Testis (tissue), 2 donors: ENCODE measurements around the gene YWHAH.

ENCODE experiments used
- POLR2A ChIP-seq: fragments of 450-650 bp; IDR thresholded peaks from one replicate; pipeline ENCODE4 v1.6.1; 2017; ENCODE audit warnings: antibody characterized with exemption, mild to moderate bottlenecking, moderate library complexity
- TF ChIP-seq, protein P1 (sequence below), 3 experiments: fragments of 450-650 bp in 2 of 3; fragments of 200-600 bp in 1 of 3; sonication (generic) in 1 of 3; IDR thresholded peaks; one replicate each; pipeline ENCODE4 v1.5.1; 2016 to 2019; ENCODE audit warnings: antibody characterized with exemption in 3 of 3, mild to moderate bottlenecking in 2 of 3, moderate library complexity in 1 of 3

- TF ChIP-seq, protein P1, sequence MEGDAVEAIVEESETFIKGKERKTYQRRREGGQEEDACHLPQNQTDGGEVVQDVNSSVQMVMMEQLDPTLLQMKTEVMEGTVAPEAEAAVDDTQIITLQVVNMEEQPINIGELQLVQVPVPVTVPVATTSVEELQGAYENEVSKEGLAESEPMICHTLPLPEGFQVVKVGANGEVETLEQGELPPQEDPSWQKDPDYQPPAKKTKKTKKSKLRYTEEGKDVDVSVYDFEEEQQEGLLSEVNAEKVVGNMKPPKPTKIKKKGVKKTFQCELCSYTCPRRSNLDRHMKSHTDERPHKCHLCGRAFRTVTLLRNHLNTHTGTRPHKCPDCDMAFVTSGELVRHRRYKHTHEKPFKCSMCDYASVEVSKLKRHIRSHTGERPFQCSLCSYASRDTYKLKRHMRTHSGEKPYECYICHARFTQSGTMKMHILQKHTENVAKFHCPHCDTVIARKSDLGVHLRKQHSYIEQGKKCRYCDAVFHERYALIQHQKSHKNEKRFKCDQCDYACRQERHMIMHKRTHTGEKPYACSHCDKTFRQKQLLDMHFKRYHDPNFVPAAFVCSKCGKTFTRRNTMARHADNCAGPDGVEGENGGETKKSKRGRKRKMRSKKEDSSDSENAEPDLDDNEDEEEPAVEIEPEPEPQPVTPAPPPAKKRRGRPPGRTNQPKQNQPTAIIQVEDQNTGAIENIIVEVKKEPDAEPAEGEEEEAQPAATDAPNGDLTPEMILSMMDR (IDR thresholded peaks at IDR 0.05) = no peak
- TF ChIP-seq POLR2A = no peak
These were observed 2.2 kb upstream of the YWHAH start for GRCh38 chr22:31942091-31942490.
